IMR-90 (cell line): ENCODE data around the gene CD82. TPM values are rescaled to one million over a fixed set of nuclear protein-coding genes. Genes with fewer than 3 reads are reported as not detected.

ENCODE experiments used
- ATAC-seq: fragments of 200-7000 bp; cut with Tn5 transposase; 2 replicates; pipeline ENCODE4 v1.9.1; 2020; ENCODE audit warnings: low read depth, mild to moderate bottlenecking, moderate library complexity
- BruUV-seq: library from RNA; stranded (reverse); fragments of 400-500 nt; replicated peaks from 2 replicates; lab custom pipeline; 2021; lab: Mats Ljungman, UMichigan
- CTCF ChIA-PET: fragments of 300-600 bp; formaldehyde crosslinking; extraction: SDS; loops from one replicate; lab custom pipeline; 2021; ENCODE audit warnings: antibody characterized with exemption; lab: Yijun Ruan, JAX
- POLR2A ChIA-PET: fragments of 300-600 bp; sonication (Branson Sonifier 250); formaldehyde crosslinking; loops from one replicate; lab custom pipeline; 2022; ENCODE audit warnings: antibody characterized with exemption; ENCODE audit not compliant: unreplicated experiment; lab: Charles Lee
- DNase-seq: peaks from one replicate; pipeline ENCODE4 v3.0.0; 2013
- H2AFZ ChIP-seq: replicated peaks from 2 replicates; pipeline ENCODE3; 2013; ENCODE audit warnings: low read length, mild to moderate bottlenecking; ENCODE audit not compliant: poor library complexity
- H2AK5ac ChIP-seq: 2 replicates; pipeline ENCODE4 v1.6.1; 2013; ENCODE audit warnings: low read depth, low read length, inconsistent platforms
- H2AK9ac ChIP-seq: replicated peaks from 2 replicates; pipeline ENCODE3; 2013; ENCODE audit warnings: mild to moderate bottlenecking, low read depth, low read length, moderate library complexity; ENCODE audit not compliant: poor library complexity
- H2BK120ac ChIP-seq: 2 replicates; pipeline ENCODE4 v1.6.1; 2013; ENCODE audit warnings: low read depth, low read length, inconsistent platforms
- H2BK15ac ChIP-seq: 3 replicates; pipeline ENCODE4 v1.6.1; 2013; ENCODE audit warnings: low read depth, low read length, inconsistent platforms
- H2BK20ac ChIP-seq: 2 replicates; pipeline ENCODE4 v1.6.1; 2013; ENCODE audit warnings: low read depth, mild to moderate bottlenecking, inconsistent platforms, low read length, moderate library complexity
- H2BK5ac ChIP-seq: 2 replicates; pipeline ENCODE4 v1.6.1; 2013; ENCODE audit warnings: mild to moderate bottlenecking, low read depth, low read length, inconsistent platforms; ENCODE audit not compliant: poor library complexity, severe bottlenecking
- H3K14ac ChIP-seq: replicated peaks from 2 replicates; pipeline ENCODE4 v1.6.1; 2013; ENCODE audit warnings: low read depth, low read length, inconsistent platforms
- H3K18ac ChIP-seq: 2 replicates; pipeline ENCODE4 v1.6.1; 2013; ENCODE audit warnings: low read depth, low read length, control low read depth
- H3K23ac ChIP-seq: 2 replicates; pipeline ENCODE4 v1.6.1; 2013; ENCODE audit warnings: low read depth, low read length, inconsistent platforms
- H3K27ac ChIP-seq: 2 replicates; pipeline ENCODE4 v1.5.1; 2013; ENCODE audit warnings: mild to moderate bottlenecking, control low read depth, low read length; ENCODE audit not compliant: insufficient read depth
- H3K27me3 ChIP-seq: 2 replicates; pipeline ENCODE4 v1.6.1; 2013; ENCODE audit warnings: low read length; ENCODE audit not compliant: control insufficient read depth, insufficient read depth
- H3K36me3 ChIP-seq: 2 replicates; pipeline ENCODE4 v1.6.1; 2013; ENCODE audit warnings: low read length, mixed read lengths; ENCODE audit not compliant: control insufficient read depth, insufficient read depth
- H3K4ac ChIP-seq: 2 replicates; pipeline ENCODE4 v1.6.1; 2013; ENCODE audit warnings: low read depth, low read length, inconsistent platforms
- H3K4me1 ChIP-seq: 2 replicates; pipeline ENCODE4 v1.6.1; 2013; ENCODE audit warnings: low read length, mixed read lengths; ENCODE audit not compliant: control insufficient read depth, insufficient read depth
- H3K4me2 ChIP-seq: 2 replicates; pipeline ENCODE4 v1.6.1; 2013; ENCODE audit warnings: low read depth, mild to moderate bottlenecking, control low read depth, low read length, moderate library complexity
- H3K4me3 ChIP-seq: 2 replicates; pipeline ENCODE4 v1.5.1; 2013; ENCODE audit warnings: low read depth, mild to moderate bottlenecking, control low read depth, low read length, moderate library complexity; ENCODE audit not compliant: insufficient read depth
- H3K56ac ChIP-seq: 2 replicates; pipeline ENCODE4 v1.6.1; 2013; ENCODE audit warnings: low read length, inconsistent platforms; ENCODE audit not compliant: insufficient read depth; ENCODE audit errors: extremely low read depth
- H3K79me1 ChIP-seq, 2 experiments: 2 replicates each; pipeline ENCODE4 v1.6.1; 2013; ENCODE audit warnings: low read length in 2 of 2, inconsistent platforms in 1 of 2, low read depth in 1 of 2
- H3K9ac ChIP-seq: 2 replicates; pipeline ENCODE4 v1.6.1; 2013; ENCODE audit warnings: low read depth, low read length, control low read depth
- H3K9me1 ChIP-seq: 2 replicates; pipeline ENCODE4 v1.6.1; 2013; ENCODE audit warnings: low read length, inconsistent platforms; ENCODE audit not compliant: insufficient read depth
- H3K9me3 ChIP-seq: 2 replicates; pipeline ENCODE4 v1.6.1; 2013; ENCODE audit warnings: low read length; ENCODE audit not compliant: control insufficient read depth, insufficient read depth
- H4K20me1 ChIP-seq: 2 replicates; pipeline ENCODE4 v1.6.1; 2013; ENCODE audit warnings: low read length, inconsistent platforms; ENCODE audit not compliant: insufficient read depth
- H4K5ac ChIP-seq: 2 replicates; pipeline ENCODE4 v1.6.1; 2013; ENCODE audit warnings: mild to moderate bottlenecking, low read depth, low read length, control low read depth
- H4K8ac ChIP-seq, 2 experiments: 2 replicates each; pipeline ENCODE4 v1.6.1; 2013; ENCODE audit warnings: low read depth in 2 of 2, low read length in 2 of 2, control low read depth in 1 of 2, inconsistent platforms in 1 of 2
- H4K91ac ChIP-seq: 2 replicates; pipeline ENCODE4 v1.6.1; 2013; ENCODE audit warnings: low read depth, low read length, inconsistent platforms; ENCODE audit not compliant: insufficient read depth
- BHLHE40 ChIP-seq: fragments of 150-350 bp; IDR thresholded peaks from 2 replicates; pipeline ENCODE4 v1.6.1; 2016; ENCODE audit warnings: mild to moderate bottlenecking, low read depth, low read length
- CEBPB ChIP-seq: IDR thresholded peaks from 2 replicates; pipeline ENCODE4 v1.6.1; 2012; ENCODE audit warnings: low read depth, low read length, improper control_type of control experiment
- FOS ChIP-seq: fragments of 150-350 bp; IDR thresholded peaks from 2 replicates; pipeline ENCODE4 v1.6.1; 2016; ENCODE audit warnings: low read depth, low read length
- MAFK ChIP-seq: IDR thresholded peaks from 2 replicates; pipeline ENCODE4 v1.6.1; 2012; ENCODE audit warnings: low read depth, low read length, improper control_type of control experiment
- MAZ ChIP-seq: IDR thresholded peaks from 2 replicates; pipeline ENCODE4 v1.6.1; 2012; ENCODE audit warnings: low read depth, mild to moderate bottlenecking, low read length, improper control_type of control experiment, moderate library complexity, borderline replicate concordance
- MXI1 ChIP-seq: IDR thresholded peaks from 2 replicates; pipeline ENCODE4 v1.6.1; 2012; ENCODE audit warnings: low read depth, mild to moderate bottlenecking, low read length, moderate library complexity, borderline replicate concordance
- NFE2L2 ChIP-seq: fragments of 150-350 bp; IDR thresholded peaks from 2 replicates; pipeline ENCODE4 v1.6.1; 2016; ENCODE audit warnings: low read depth, mild to moderate bottlenecking, low read length
- POLR2A ChIP-seq: IDR thresholded peaks from 2 replicates; pipeline ENCODE4 v1.6.1; 2012; ENCODE audit warnings: mild to moderate bottlenecking, low read depth, low read length
- RAD21 ChIP-seq: IDR thresholded peaks from 2 replicates; pipeline ENCODE4 v1.6.1; 2012; ENCODE audit warnings: low read length, improper control_type of control experiment
- SMC3 ChIP-seq: fragments of 150-350 bp; IDR thresholded peaks from 2 replicates; pipeline ENCODE4 v1.6.1; 2016; ENCODE audit warnings: low read depth, mild to moderate bottlenecking, antibody characterized with exemption, low read length, moderate library complexity
- WGBS, 2 experiments: methylation state at CpG; one replicate each; pipeline versions ENCODE4 v1.1.5 to v1.1.7; 2013; ENCODE audit warnings: missing lambda C conversion rate in 2 of 2; ENCODE audit not compliant: insufficient read length in 1 of 2; ENCODE audit errors: extremely low coverage in 2 of 2; 5-methylcytosine and 5-hydroxymethylcytosine counted together
- dilution Hi-C: fragments of 300-500 bp; cut with HindIII; formaldehyde crosslinking; loops from one replicate; pipeline ENCODE4 v1.14.3; 2018; ENCODE audit warnings: low sequenced_read_pairs; ENCODE audit not compliant: unreplicated experiment
- in situ Hi-C: fragments of 300-500 bp; cut with MboI; formaldehyde crosslinking; loops from 3 replicates; pipeline ENCODE4 v1.14.3; 2019; ENCODE audit warnings: low sequenced_read_pairs, inconsistent platforms, mixed read lengths
- intact Hi-C: fragments of 100-400 bp; cut with micrococcal nuclease; formaldehyde crosslinking; loops from 2 replicates; pipeline ENCODE4 v1.10.0; 2022
- polyA plus RNA-seq, 3 experiments: library from polyadenylated mRNA; depleted of rRNA; stranded (reverse); fragments of >200 nt; gene quantifications; 2 replicates each; pipeline ENCODE4 v1.2.3, GENCODE V29; 2012; ENCODE audit warnings: low replicate concordance in 1 of 3
- total RNA-seq: library from RNA; depleted of rRNA; stranded (reverse); fragments of >200 nt; gene quantifications from 2 replicates; pipeline ENCODE4 v1.2.3, GENCODE V29; 2012
- TF ChIP-seq, protein P1 (sequence below): fragments of 150-350 bp; IDR thresholded peaks from 2 replicates; pipeline ENCODE4 v1.6.1; 2016; ENCODE audit warnings: low read depth, mild to moderate bottlenecking, low read length, moderate library complexity, borderline replicate concordance

CD82 gene
- total and polyA plus RNA-seq, 2 of the 4 experiments (the other 2 are of a cell fraction) = 32.8 to 49.4 TPM

DNA sequence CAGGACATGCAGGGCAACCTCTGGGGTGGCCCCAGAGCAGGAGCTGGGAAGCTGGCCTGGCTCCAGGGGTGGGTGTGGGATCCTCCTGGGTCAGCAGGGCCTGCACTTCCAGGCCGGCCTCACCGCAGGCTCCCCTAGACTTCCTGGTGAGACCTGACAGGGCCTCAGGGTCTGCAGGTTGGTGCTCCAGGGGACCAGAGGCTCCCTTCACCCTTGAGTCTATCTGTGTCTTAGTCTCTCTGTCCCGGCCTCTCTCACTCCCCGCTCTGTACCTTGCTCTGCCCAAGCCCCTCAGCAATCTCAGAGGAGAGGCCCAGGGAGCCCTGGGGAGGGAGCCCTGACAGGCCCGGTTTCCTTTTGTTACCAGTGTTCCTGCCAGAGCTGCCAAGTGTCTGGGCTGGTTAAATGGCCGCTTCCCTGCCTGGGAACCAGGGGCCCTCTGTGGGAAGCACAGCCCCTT is 13.9 kb downstream of the CD82 start:
- BruUV-seq = no TSS peak
- no peak for TF ChIP-seq SMC3
- TF ChIP-seq POLR2A = no peak
- no peak for TF ChIP-seq FOS
- no peak for TF ChIP-seq MXI1
- no peak for TF ChIP-seq MAZ
- TF ChIP-seq CEBPB = no peak
- TF ChIP-seq, protein P1, sequence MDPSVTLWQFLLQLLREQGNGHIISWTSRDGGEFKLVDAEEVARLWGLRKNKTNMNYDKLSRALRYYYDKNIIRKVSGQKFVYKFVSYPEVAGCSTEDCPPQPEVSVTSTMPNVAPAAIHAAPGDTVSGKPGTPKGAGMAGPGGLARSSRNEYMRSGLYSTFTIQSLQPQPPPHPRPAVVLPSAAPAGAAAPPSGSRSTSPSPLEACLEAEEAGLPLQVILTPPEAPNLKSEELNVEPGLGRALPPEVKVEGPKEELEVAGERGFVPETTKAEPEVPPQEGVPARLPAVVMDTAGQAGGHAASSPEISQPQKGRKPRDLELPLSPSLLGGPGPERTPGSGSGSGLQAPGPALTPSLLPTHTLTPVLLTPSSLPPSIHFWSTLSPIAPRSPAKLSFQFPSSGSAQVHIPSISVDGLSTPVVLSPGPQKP = no peak
- TF ChIP-seq BHLHE40 = no peak
- TF ChIP-seq MAFK = no peak
- TF ChIP-seq NFE2L2 = no peak
- no peak for TF ChIP-seq RAD21
- Histone ChIP-seq H3K4me2 (no peak overlapping the region), H3K18ac (no peak overlapping the region; the same call in 1 of the 2 replicates), H2AFZ (no peak overlapping the region), H3K56ac (no peak overlapping the region), H3K36me3 (peaks cover 2% of the 10 kb centered on the region), H3K27me3 (no peaks in the 10 kb centered on the region), H3K14ac (no peak overlapping the region), H3K27ac (no peak overlapping the region), H3K9me1 (peaks cover 8% of the 10 kb centered on the region; the same call in 1 of the 2 replicates), H4K91ac (no peak overlapping the region), H3K79me1 (peaks cover 23 to 62% of the 10 kb centered on the region in 2 experiments), H3K4me3 (no peak overlapping the region), H4K5ac (no peak overlapping the region; the same call in 1 of the 2 replicates), H3K9me3 (peaks cover 8% of the 10 kb centered on the region), H2BK20ac (no peak overlapping the region), H2BK120ac (no peak overlapping the region; the same call in 1 of the 2 replicates), H2BK5ac (no peak overlapping the region), H2BK15ac (no peak overlapping the region), H3K9ac (no peak overlapping the region), H3K23ac (no peak overlapping the region), H4K8ac (no peak overlapping the region; a peak in 1 of 4 replicates), H4K20me1 (no peaks in the 10 kb centered on the region; the same call in 1 of the 2 replicates), H2AK9ac (no peak overlapping the region), H2AK5ac (peak overlapping the region; percentile 36), H3K4me1 (peaks cover 17% of the 10 kb centered on the region), H3K4ac (peak overlapping the region; percentile 7; the same call in 1 of the 2 replicates)
- in situ Hi-C loops (no loop called here), dilution Hi-C loops (no loop called here), intact Hi-C loops (no loop called here)
- POLR2A ChIA-PET = no interaction called here
- 80% methylated on average over 2 of the region's 6 CpGs; no CpG with 5 or more reads in 1 of the 2 experiments for WGBS, 2 experiments
- CTCF ChIA-PET = interaction anchor here (0.7 to 1.1 kb wide), 2 partner anchors 38 to 371 kb away, joined by 3 read pairs; no protein-coding TSS in a partner anchor
- no peak for ATAC-seq
- DNase-seq = no peak
